Loucy (cell line): ENCODE measurements around the gene PNPLA7.

Experiments
- CTCF ChIP-seq: fragments of 200-600 bp; sonication (generic); conservative IDR thresholded peaks from 2 replicates; pipeline ENCODE4 v1.5.1; 2014; ENCODE audit warnings: mild to moderate bottlenecking, antibody characterized with exemption, low read length
- EZH2phosphoT487 ChIP-seq: fragments of 200-600 bp; IDR thresholded peaks from 2 replicates; pipeline ENCODE4 v1.6.1; 2018; ENCODE audit warnings: antibody characterized with exemption, mild to moderate bottlenecking, moderate library complexity, borderline replicate concordance

DNA sequence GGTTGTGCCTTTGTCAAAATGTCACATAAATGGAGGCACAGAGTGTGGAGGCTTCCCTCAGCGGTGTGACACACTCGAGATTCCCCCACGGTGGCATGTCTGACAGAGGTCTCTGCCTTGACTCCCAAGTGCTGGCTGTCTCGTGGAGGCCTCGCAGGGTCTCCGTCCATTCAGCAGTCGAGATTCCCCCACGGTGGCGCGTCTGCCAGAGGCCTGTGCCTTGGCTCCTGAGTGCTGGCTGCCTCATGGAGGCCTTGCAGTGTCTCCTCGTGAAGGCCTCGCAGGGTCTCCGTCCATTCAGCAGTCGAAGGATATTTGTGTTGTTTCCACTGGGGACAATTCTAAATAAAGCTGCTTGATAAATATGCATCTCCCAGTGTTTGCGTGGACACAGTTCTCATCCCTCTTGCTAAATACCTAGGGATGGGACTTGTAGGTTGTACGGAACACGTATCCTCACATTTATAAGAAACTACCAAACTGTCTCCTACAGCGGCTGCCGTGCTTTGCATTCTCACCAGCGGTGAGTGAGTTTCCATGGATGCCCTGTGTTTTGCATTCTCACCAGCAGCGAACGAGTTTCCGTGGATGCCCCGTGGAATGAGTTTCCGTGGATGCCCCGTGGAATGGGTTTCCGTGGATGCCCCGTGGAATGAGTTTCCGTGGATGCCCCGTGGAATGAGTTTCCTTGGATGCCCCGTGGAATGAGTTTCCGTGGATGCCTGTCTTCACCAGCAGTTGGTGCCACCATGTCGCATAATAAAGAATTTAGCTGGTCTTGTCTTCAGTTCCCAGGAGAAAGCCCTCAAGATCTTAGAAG, 25.8 kb downstream of the PNPLA7 start:
- TF ChIP-seq CTCF (no peak), EZH2phosphoT487 (no peak)
